PC-3 (cell line): ENCODE data around the gene MSTO1.

Source experiments
- EZH2 ChIP-seq: fragments of 300-600 bp; sonication (generic); IDR thresholded peaks from one replicate; pipeline ENCODE4 v1.6.1; 2017; ENCODE audit warnings: antibody characterized with exemption, mild to moderate bottlenecking, low read length; ENCODE audit not compliant: unreplicated experiment
- EZH2phosphoT487 ChIP-seq: fragments of 300-600 bp; sonication (generic); IDR thresholded peaks from 2 replicates; pipeline ENCODE4 v1.6.1; 2018; ENCODE audit warnings: mild to moderate bottlenecking, antibody characterized with exemption, low read length, borderline replicate concordance
- TF ChIP-seq, protein P1 (sequence below): fragments of 300-600 bp; sonication (generic); conservative IDR thresholded peaks from 2 replicates; pipeline ENCODE4 v1.5.1; 2017; ENCODE audit warnings: antibody characterized with exemption, low read depth, mild to moderate bottlenecking, low read length

DNA sequence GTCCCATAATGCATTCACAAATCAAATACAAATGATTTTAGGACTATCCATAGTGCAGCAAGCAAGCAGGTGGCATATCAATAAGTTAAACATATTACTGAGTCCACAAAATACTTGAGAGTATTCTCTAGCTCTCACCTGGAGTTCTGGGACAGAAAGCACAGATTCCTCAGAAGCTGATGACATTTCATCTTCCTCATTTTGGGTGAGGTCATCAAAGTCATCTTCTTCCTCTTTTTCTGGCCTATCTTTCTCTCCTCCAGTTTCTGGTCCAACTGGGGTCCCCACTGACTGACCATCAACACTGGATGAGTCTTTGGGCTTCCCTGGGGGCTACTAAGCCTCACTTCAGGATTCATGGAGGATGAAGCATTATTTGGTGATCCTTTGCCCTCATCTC, 39.7 kb downstream of the MSTO1 start:
- no peak for TF ChIP-seq EZH2phosphoT487
- TF ChIP-seq, protein P1, sequence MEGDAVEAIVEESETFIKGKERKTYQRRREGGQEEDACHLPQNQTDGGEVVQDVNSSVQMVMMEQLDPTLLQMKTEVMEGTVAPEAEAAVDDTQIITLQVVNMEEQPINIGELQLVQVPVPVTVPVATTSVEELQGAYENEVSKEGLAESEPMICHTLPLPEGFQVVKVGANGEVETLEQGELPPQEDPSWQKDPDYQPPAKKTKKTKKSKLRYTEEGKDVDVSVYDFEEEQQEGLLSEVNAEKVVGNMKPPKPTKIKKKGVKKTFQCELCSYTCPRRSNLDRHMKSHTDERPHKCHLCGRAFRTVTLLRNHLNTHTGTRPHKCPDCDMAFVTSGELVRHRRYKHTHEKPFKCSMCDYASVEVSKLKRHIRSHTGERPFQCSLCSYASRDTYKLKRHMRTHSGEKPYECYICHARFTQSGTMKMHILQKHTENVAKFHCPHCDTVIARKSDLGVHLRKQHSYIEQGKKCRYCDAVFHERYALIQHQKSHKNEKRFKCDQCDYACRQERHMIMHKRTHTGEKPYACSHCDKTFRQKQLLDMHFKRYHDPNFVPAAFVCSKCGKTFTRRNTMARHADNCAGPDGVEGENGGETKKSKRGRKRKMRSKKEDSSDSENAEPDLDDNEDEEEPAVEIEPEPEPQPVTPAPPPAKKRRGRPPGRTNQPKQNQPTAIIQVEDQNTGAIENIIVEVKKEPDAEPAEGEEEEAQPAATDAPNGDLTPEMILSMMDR: no peak
- TF ChIP-seq EZH2: no peak
